ENCODE data around the gene GLIS1.
A peak's percentile ranks its signal among the peaks of the same experiment; 100 is the strongest.
"Not testable (repeated sequence)": the region's sequence is repeated elsewhere in the genome, so short reads cannot be mapped to it uniquely, and the experiment has no call there.

GLIS1 gene

GRCh38 chr1:53739109-53739681 lies at the start of gene GLIS1:
GLIS1 (minus strand) TSS chr1:53739164; CDS start chr1:53738064, 1,100 bp downstream.
- H3K4me3 Mint-ChIP-seq: peak within 1 kb of the TSS; percentile 55 to 63

GRCh38 chr1:53787655-53788054 lies 48.7 kb upstream of the GLIS1 start:
- Mint-ChIP-seq H3K4me1 (peaks cover 10% of the 10 kb centered on the region), H3K27ac (no peak overlapping the region), H3K9me3 (no peaks in the 10 kb centered on the region), H3K27me3 (no peaks in the 10 kb centered on the region), H3K4me3 (no peak overlapping the region)
- ATAC-seq (no peak), DNase-seq (no peak)

More at GRCh38 chr1:53739109-53739681, at the start of gene GLIS1:
- ATAC-seq (peak; percentile 92), DNase-seq (peak; percentile 56 to 62)
- peaks cover 8 to 9% of the 10 kb centered on the region in 2 donors for H3K9me3 Mint-ChIP-seq
- H3K27ac Mint-ChIP-seq: peak within 1 kb of the TSS in 1 of 2 donors; percentile 36
- peaks cover 75% of the 10 kb centered on the region for H3K27me3 Mint-ChIP-seq
- H3K4me1 Mint-ChIP-seq: no peaks in the 10 kb centered on the region

GRCh38 chr1:53783056-53783455 lies 44.1 kb upstream of the GLIS1 start:
- Mint-ChIP-seq H3K27ac (no peak overlapping the region), H3K4me1 (peaks cover 10% of the 10 kb centered on the region), H3K27me3 (no peaks in the 10 kb centered on the region), H3K9me3 (no peaks in the 10 kb centered on the region), H3K4me3 (no peak overlapping the region)
- DNase-seq: peak in 1 of 2 donors; percentile 39
- ATAC-seq: peak; percentile 100

- Mint-ChIP-seq H3K4me3 (no peak overlapping the region), H3K27me3 (no peaks in the 10 kb centered on the region), H3K27ac (peak overlapping the region in 1 of 2 donors; percentile 59), H3K9me3 (no peaks in the 10 kb centered on the region), H3K4me1 (peaks cover 10% of the 10 kb centered on the region)
- ATAC-seq: no peak
- no peak for DNase-seq
Observed at GRCh38 chr1:53781654-53782053, 42.7 kb upstream of the GLIS1 start.

GRCh38 chr1:53777272-53777671 lies 38.3 kb upstream of the GLIS1 start:
- no peak overlapping the region for H3K4me3 Mint-ChIP-seq
- DNase-seq: no peak
- no peak for ATAC-seq
- H3K27ac Mint-ChIP-seq: no peak overlapping the region
- H3K9me3 Mint-ChIP-seq: no peaks in the 10 kb centered on the region
- H3K27me3 Mint-ChIP-seq: no peaks in the 10 kb centered on the region
- no peaks in the 10 kb centered on the region for H3K4me1 Mint-ChIP-seq

- Mint-ChIP-seq H3K27me3 (no peaks in the 10 kb centered on the region), H3K27ac (peak overlapping the region in 1 of 2 donors; percentile 72), H3K4me1 (peaks cover 12% of the 10 kb centered on the region), H3K9me3 (no peaks in the 10 kb centered on the region), H3K4me3 (no peak overlapping the region)
- ATAC-seq: no peak
- DNase-seq: no peak
Observed at GRCh38 chr1:53771648-53772047, 32.7 kb upstream of the GLIS1 start.

- DNase-seq (no peak), ATAC-seq (no peak)
- no peaks in the 10 kb centered on the region for H3K27me3 Mint-ChIP-seq
- H3K4me1 Mint-ChIP-seq: peaks cover 24% of the 10 kb centered on the region
- H3K4me3 Mint-ChIP-seq: no peak overlapping the region
- no peak overlapping the region for H3K27ac Mint-ChIP-seq
- H3K9me3 Mint-ChIP-seq: no peaks in the 10 kb centered on the region
Observed at GRCh38 chr1:53769780-53770179, 30.8 kb upstream of the GLIS1 start.

- no peaks in the 10 kb centered on the region for H3K27me3 Mint-ChIP-seq
- DNase-seq (no peak), ATAC-seq (no peak)
- no peak overlapping the region for H3K27ac Mint-ChIP-seq
- H3K9me3 Mint-ChIP-seq: no peaks in the 10 kb centered on the region
- H3K4me3 Mint-ChIP-seq: no peak overlapping the region
- H3K4me1 Mint-ChIP-seq: peaks cover 24% of the 10 kb centered on the region
Observed at GRCh38 chr1:53769184-53769583, 30.2 kb upstream of the GLIS1 start.

- H3K27me3 Mint-ChIP-seq: no peaks in the 10 kb centered on the region
- DNase-seq: no peak
- ATAC-seq: no peak
- H3K4me1 Mint-ChIP-seq: peaks cover 24% of the 10 kb centered on the region
- peak overlapping the region in 1 of 2 donors; percentile 80 for H3K27ac Mint-ChIP-seq
- H3K4me3 Mint-ChIP-seq: peak overlapping the region; percentile 33 to 45
- H3K9me3 Mint-ChIP-seq: peaks cover 0 to 13% of the 10 kb centered on the region in 2 donors
Observed at GRCh38 chr1:53766831-53767405, 28.0 kb upstream of the GLIS1 start.

- Mint-ChIP-seq H3K4me3 (no peak overlapping the region), H3K4me1 (peaks cover 24% of the 10 kb centered on the region), H3K27me3 (no peaks in the 10 kb centered on the region), H3K27ac (no peak overlapping the region), H3K9me3 (peaks cover 0 to 13% of the 10 kb centered on the region in 2 donors)
- ATAC-seq (no peak), DNase-seq (no peak)
Observed at GRCh38 chr1:53766194-53766742, 27.3 kb upstream of the GLIS1 start.

GRCh38 chr1:53765657-53766056 lies 26.7 kb upstream of the GLIS1 start:
- Mint-ChIP-seq H3K4me3 (no peak overlapping the region), H3K27me3 (no peaks in the 10 kb centered on the region), H3K27ac (no peak overlapping the region), H3K9me3 (peaks cover 0 to 13% of the 10 kb centered on the region in 2 donors), H3K4me1 (peaks cover 24% of the 10 kb centered on the region)
- peak; percentile 80 for ATAC-seq
- DNase-seq: no peak

GRCh38 chr1:53763911-53764310 lies 24.9 kb upstream of the GLIS1 start:
- peak overlapping the region in 1 of 2 donors; percentile 91 for H3K27ac Mint-ChIP-seq
- H3K27me3 Mint-ChIP-seq: no peaks in the 10 kb centered on the region
- no peak overlapping the region for H3K4me3 Mint-ChIP-seq
- peaks cover 24% of the 10 kb centered on the region for H3K4me1 Mint-ChIP-seq
- DNase-seq (no peak), ATAC-seq (no peak)
- peaks cover 0 to 13% of the 10 kb centered on the region in 2 donors for H3K9me3 Mint-ChIP-seq

- H3K27me3 Mint-ChIP-seq: no peaks in the 10 kb centered on the region
- no peak for ATAC-seq
Observed at GRCh38 chr1:53763461-53763860, 24.5 kb upstream of the GLIS1 start.

GRCh38 chr1:53760497-53760896 lies 21.5 kb upstream of the GLIS1 start:
- ATAC-seq, H3K4me3 Mint-ChIP-seq, H3K4me1 Mint-ChIP-seq, DNase-seq, H3K27me3 Mint-ChIP-seq, H3K27ac Mint-ChIP-seq: not testable (repeated sequence)
- H3K9me3 Mint-ChIP-seq: peaks cover 0 to 13% of the 10 kb centered on the region in 2 donors

More at GRCh38 chr1:53763461-53763860, 24.5 kb upstream of the GLIS1 start:
- DNase-seq: no peak
- H3K27ac Mint-ChIP-seq: no peak overlapping the region
- peaks cover 0 to 13% of the 10 kb centered on the region in 2 donors for H3K9me3 Mint-ChIP-seq
- peaks cover 24% of the 10 kb centered on the region for H3K4me1 Mint-ChIP-seq
- H3K4me3 Mint-ChIP-seq: no peak overlapping the region

GRCh38 chr1:53755874-53756273 lies 16.9 kb upstream of the GLIS1 start:
- H3K9me3 Mint-ChIP-seq: no peaks in the 10 kb centered on the region
- no peaks in the 10 kb centered on the region for H3K4me1 Mint-ChIP-seq
- ATAC-seq (no peak), DNase-seq (no peak)
- no peak overlapping the region for H3K4me3 Mint-ChIP-seq
- no peaks in the 10 kb centered on the region for H3K27me3 Mint-ChIP-seq
- no peak overlapping the region for H3K27ac Mint-ChIP-seq

All from stimulated activated naive CD8-positive, alpha-beta T cell treated with anti-CD3 and anti-CD28 coated beads, Interleukin-15, amount 100 ng/mL, for 72 hours (primary cell).